ENCODE results near the gene IGIP.

The IGIP gene

GRCh38 chr5:140093866-140094265 lies 31.9 kb upstream of the IGIP start:
- no peak for TF ChIP-seq EZH2 (IDR thresholded peaks at IDR 0.05; ENCODE audit: borderline replicate concordance, low read depth, low read length, severe bottlenecking)
- Histone ChIP-seq H3K27ac (ENCODE audit: low read length) (no peak overlapping the region), H3K27me3 (ENCODE audit: insufficient read depth, low read length, poor library complexity) (peaks cover 5% of the 10 kb centered on the region), H4K20me1 (ENCODE audit: insufficient read depth, low read length) (no peaks in the 10 kb centered on the region), H3K9ac (ENCODE audit: low read depth, low read length) (no peak overlapping the region), H3K36me3 (ENCODE audit: insufficient read depth, low read length) (no peaks in the 10 kb centered on the region), H3K4me1 (ENCODE audit: insufficient read depth, low read length) (no peaks in the 10 kb centered on the region), H3K79me2 (ENCODE audit: insufficient read depth, low read length) (no peaks in the 10 kb centered on the region), H3K9me3 (ENCODE audit: insufficient read depth, low read length, severe bottlenecking) (peaks cover 6% of the 10 kb centered on the region), H3K4me3 (ENCODE audit: low read depth in 1 of 2, low read length in 2 of 2) (no peak overlapping the region), H3K4me2 (ENCODE audit: insufficient read depth, low read length) (no peak overlapping the region), H2AFZ (ENCODE audit: low read depth, low read length) (no peak overlapping the region)
- DNase-seq (no peak), ATAC-seq (ENCODE audit: insufficient read depth, low read depth) (no peak)

- no peak overlapping the region for H3K4me3 ChIP-seq (ENCODE audit: low read depth in 1 of 2, low read length in 2 of 2)
Measured at GRCh38 chr5:140094889-140095288, 30.8 kb upstream of the IGIP start.

GRCh38 chr5:140101179-140101578 lies 24.6 kb upstream of the IGIP start:
- no peak for DNase-seq
- H3K4me1 ChIP-seq (ENCODE audit: insufficient read depth, low read length): peaks cover 1% of the 10 kb centered on the region; the same call in 1 of the 2 replicates
- H3K27me3 ChIP-seq (ENCODE audit: insufficient read depth, low read length, poor library complexity): peaks cover 8% of the 10 kb centered on the region
- no peak overlapping the region for H3K27ac ChIP-seq (ENCODE audit: low read length)
- no peak overlapping the region for H2AFZ ChIP-seq (ENCODE audit: low read depth, low read length)
- no peak overlapping the region for H3K4me2 ChIP-seq (ENCODE audit: insufficient read depth, low read length)
- no peaks in the 10 kb centered on the region for H3K36me3 ChIP-seq (ENCODE audit: insufficient read depth, low read length)
- H3K9me3 ChIP-seq (ENCODE audit: insufficient read depth, low read length, severe bottlenecking): no peaks in the 10 kb centered on the region
- no peaks in the 10 kb centered on the region for H3K79me2 ChIP-seq (ENCODE audit: insufficient read depth, low read length)
- no peaks in the 10 kb centered on the region for H4K20me1 ChIP-seq (ENCODE audit: insufficient read depth, low read length)
- no peak overlapping the region for H3K9ac ChIP-seq (ENCODE audit: low read depth, low read length)
- no peak for TF ChIP-seq EZH2 (IDR thresholded peaks at IDR 0.05; ENCODE audit: borderline replicate concordance, low read depth, low read length, severe bottlenecking)
- no peak for TF ChIP-seq CTCF (IDR thresholded peaks at IDR 0.05; ENCODE audit: borderline replicate concordance, extremely low read depth, low read length, poor library complexity, severe bottlenecking)
- H3K4me3 ChIP-seq (ENCODE audit: low read depth in 1 of 2, low read length in 2 of 2): no peak overlapping the region
- no peak for ATAC-seq (ENCODE audit: insufficient read depth, low read depth)

More at GRCh38 chr5:140094889-140095288, 30.8 kb upstream of the IGIP start:
- Histone ChIP-seq H3K4me2 (ENCODE audit: insufficient read depth, low read length) (no peak overlapping the region), H3K27ac (ENCODE audit: low read length) (no peak overlapping the region), H3K27me3 (ENCODE audit: insufficient read depth, low read length, poor library complexity) (peaks cover 5% of the 10 kb centered on the region), H3K9ac (ENCODE audit: low read depth, low read length) (no peak overlapping the region), H4K20me1 (ENCODE audit: insufficient read depth, low read length) (no peaks in the 10 kb centered on the region), H2AFZ (ENCODE audit: low read depth, low read length) (no peak overlapping the region), H3K79me2 (ENCODE audit: insufficient read depth, low read length) (no peaks in the 10 kb centered on the region), H3K36me3 (ENCODE audit: insufficient read depth, low read length) (no peaks in the 10 kb centered on the region), H3K4me1 (ENCODE audit: insufficient read depth, low read length) (no peaks in the 10 kb centered on the region), H3K9me3 (ENCODE audit: insufficient read depth, low read length, severe bottlenecking) (peaks cover 5% of the 10 kb centered on the region)
- DNase-seq: no peak
- ATAC-seq (ENCODE audit: insufficient read depth, low read depth): no peak
- TF ChIP-seq CTCF (IDR thresholded peaks at IDR 0.05; ENCODE audit: borderline replicate concordance, extremely low read depth, low read length, poor library complexity, severe bottlenecking) (no peak), EZH2 (IDR thresholded peaks at IDR 0.05; ENCODE audit: borderline replicate concordance, low read depth, low read length, severe bottlenecking) (no peak)

GRCh38 chr5:140103154-140103553 lies 22.6 kb upstream of the IGIP start:
- H3K27me3 ChIP-seq (ENCODE audit: insufficient read depth, low read length, poor library complexity): peaks cover 8% of the 10 kb centered on the region

More at GRCh38 chr5:140103154-140103553, 22.6 kb upstream of the IGIP start:
- TF ChIP-seq EZH2 (IDR thresholded peaks at IDR 0.05; ENCODE audit: borderline replicate concordance, low read depth, low read length, severe bottlenecking) (no peak), CTCF (IDR thresholded peaks at IDR 0.05; ENCODE audit: borderline replicate concordance, extremely low read depth, low read length, poor library complexity, severe bottlenecking) (no peak)
- Histone ChIP-seq H3K27ac (ENCODE audit: low read length) (no peak overlapping the region), H4K20me1 (ENCODE audit: insufficient read depth, low read length) (no peaks in the 10 kb centered on the region), H3K36me3 (ENCODE audit: insufficient read depth, low read length) (no peaks in the 10 kb centered on the region; the same call in 1 of the 2 replicates), H3K9me3 (ENCODE audit: insufficient read depth, low read length, severe bottlenecking) (no peaks in the 10 kb centered on the region), H2AFZ (ENCODE audit: low read depth, low read length) (no peak overlapping the region), H3K4me3 (ENCODE audit: low read depth in 1 of 2, low read length in 2 of 2) (no peak overlapping the region), H3K4me1 (ENCODE audit: insufficient read depth, low read length) (peaks cover 14% of the 10 kb centered on the region), H3K79me2 (ENCODE audit: insufficient read depth, low read length) (peaks cover 2% of the 10 kb centered on the region), H3K4me2 (ENCODE audit: insufficient read depth, low read length) (no peak overlapping the region), H3K9ac (ENCODE audit: low read depth, low read length) (no peak overlapping the region)
- ATAC-seq (ENCODE audit: insufficient read depth, low read depth) (no peak), DNase-seq (no peak)
